HG03442 (cell line): ENCODE data around the gene UGT1A5.
"Not testable (repeated sequence)": the region's sequence is repeated elsewhere in the genome, so short reads cannot be mapped to it uniquely, and the experiment has no call there.

ENCODE experiments used
- ATAC-seq: cut with Tn5 transposase; IDR thresholded peaks from one replicate; pipeline ENCODE4 v1.9.1; 2021; ENCODE audit warnings: mild to moderate bottlenecking, moderate library complexity; ENCODE audit not compliant: unreplicated experiment

UGT1A5 gene

DNA sequence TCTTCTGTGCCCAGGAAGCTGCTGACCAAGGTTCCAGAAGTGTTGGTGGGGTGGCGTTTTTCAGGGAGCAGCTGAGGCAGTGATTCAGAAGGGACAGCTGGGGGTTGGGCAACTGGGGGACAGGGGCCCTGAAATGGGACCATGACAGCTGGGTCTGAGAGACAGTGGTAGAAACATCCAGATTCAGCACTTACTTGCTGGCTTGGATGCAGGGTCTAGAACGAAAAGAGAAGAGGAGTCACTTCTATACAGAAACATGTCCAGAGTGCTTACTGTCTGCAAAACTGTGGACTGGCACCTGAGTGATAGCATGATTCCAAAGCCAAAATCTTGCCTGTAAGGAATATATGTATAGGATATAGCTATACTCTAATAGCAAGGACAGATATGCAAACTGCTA is 33.1 kb downstream of the UGT1A5 start:
- ATAC-seq, result not testable (repeated sequence)

GRCh38 chr2:233746475-233747282 is 34.0 kb downstream of the UGT1A5 start:
- no peak for ATAC-seq

DNA sequence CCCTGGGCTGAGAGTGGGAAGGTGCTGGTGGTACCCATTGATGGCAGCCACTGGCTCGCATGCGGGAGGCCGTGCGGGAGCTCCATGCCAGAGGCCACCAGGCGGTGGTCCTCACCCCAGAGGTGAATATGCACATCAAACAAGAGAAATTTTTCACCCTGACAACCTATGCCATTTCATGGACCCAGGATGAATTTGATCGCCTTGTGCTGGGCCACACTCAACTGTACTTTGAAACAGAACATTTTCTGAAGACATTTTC is 34.5 kb downstream of the UGT1A5 start:
- no peak for ATAC-seq

- ATAC-seq, result not testable (repeated sequence)
Observed at GRCh38 chr2:233750689-233751088, 38.0 kb downstream of the UGT1A5 start.

DNA sequence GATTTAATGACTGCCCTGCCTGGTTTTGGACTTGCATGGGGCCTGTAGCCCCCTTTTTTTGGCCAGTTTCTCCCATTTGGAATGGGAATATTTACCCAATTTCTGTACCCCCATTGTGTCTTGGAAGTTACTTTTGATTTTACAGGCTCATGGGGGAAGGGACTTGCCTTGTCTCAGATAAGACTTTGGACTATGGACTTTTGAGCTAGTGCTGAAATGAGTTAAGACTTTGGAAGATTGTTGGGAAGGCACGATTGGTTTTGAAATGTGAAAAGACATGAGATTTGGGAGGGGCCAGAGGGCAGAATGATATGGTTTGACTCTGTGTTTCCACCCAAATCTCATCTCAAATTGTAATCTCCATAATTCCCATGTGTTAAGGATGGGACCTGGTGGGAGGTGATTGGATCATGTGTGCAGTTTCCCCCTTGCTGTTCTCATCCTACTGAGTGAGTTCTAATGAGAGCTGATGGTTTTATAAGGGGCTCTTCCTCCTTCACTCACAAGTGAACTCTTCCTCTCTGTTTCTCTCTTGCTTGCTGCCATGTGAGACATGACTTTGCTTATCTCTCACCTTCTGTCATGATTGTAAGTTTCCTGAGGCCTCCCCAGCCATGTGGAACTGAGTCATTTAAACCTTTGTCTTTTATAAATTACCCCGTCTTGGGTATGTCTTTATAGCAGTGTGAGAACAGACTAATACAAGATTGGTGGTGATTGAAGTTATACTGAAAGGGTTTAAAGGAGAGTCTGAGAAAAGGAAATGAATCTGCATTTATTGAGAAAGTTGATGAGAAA is 38.7 kb downstream of the UGT1A5 start:
- ATAC-seq, result not testable (repeated sequence)

DNA sequence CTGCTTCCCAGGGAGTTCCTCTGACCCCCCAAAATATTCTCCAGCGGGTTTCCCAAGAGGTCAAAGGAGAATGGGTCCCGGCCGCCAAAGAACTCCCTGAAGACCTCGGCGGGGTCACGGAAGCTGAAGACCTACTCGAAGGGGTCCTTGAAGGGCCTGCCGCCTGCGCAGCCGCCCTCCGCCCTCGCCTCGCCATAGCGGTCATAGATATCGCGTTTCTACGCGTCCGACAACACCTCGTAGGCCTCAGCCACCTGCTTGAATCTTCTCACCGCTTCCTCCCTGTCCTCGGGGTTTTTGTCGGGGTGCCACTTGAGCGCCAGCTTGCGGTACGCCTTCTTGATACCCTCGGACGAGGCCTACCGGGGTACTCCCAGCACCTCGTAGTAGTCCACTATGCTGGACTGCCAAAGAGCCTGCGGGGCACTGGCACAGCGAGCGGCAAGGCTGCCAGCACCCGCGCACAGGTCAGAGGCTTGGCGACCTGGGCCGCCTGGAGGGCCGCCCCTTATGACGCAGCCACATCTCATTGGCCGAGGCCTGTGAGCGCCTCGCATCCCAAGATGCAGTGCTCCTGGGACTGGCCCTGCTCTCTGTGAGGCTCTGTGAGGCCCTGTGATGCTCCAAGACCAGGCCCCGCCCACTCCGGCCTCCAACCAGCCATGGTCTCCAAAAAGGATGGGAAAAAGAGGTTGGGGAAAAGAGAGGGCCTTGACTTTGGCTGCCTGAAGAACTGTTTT is 42.3 kb downstream of the UGT1A5 start:
- ATAC-seq, result no peak

GRCh38 chr2:233756429-233757081 is 43.8 kb downstream of the UGT1A5 start:
- no peak for ATAC-seq

- ATAC-seq, result no peak
Observed at GRCh38 chr2:233758141-233758540, 45.4 kb downstream of the UGT1A5 start.

- ATAC-seq, result no peak
Observed at GRCh38 chr2:233758849-233759248, 46.1 kb downstream of the UGT1A5 start.

DNA sequence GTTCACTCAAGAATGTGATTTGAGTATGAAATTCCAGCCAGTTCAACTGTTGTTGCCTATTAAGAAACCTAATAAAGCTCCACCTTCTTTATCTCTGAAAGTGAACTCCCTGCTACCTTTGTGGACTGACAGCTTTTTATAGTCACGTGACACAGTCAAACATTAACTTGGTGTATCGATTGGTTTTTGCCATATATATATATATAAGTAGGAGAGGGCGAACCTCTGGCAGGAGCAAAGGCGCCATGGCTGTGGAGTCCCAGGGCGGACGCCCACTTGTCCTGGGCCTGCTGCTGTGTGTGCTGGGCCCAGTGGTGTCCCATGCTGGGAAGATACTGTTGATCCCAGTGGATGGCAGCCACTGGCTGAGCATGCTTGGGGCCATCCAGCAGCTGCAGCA is 47.3 kb downstream of the UGT1A5 start, which contains the start of gene UGT1A1:
Gene UGT1A1, plus strand, starts transcription at position 228 of the 400 bp plus-strand sequence. Its CDS starts 18 bp downstream, at position 246.
- no peak for ATAC-seq

- no peak for ATAC-seq
Observed at GRCh38 chr2:233761040-233761769, 48.5 kb downstream of the UGT1A5 start.

DNA sequence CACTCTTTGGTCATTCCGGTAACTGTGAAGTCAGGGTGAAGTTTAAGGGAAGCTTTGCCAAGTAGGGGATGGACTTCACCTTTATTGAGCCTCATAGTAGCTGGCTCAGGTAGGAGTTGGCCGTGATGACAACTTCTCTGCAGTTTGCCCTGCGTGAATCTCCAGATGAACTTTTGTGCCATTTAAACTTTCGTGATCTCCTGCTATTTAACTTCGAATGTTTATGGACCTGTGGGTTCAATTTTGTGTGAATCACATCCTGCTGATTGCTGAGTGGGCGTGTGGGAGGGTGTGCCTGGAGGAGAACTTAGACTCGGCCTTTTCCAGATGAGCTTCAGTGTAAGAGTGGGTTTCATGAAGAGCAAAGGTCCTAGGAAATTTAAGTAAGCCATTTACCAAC is 51.6 kb downstream of the UGT1A5 start:
- no peak for ATAC-seq

DNA sequence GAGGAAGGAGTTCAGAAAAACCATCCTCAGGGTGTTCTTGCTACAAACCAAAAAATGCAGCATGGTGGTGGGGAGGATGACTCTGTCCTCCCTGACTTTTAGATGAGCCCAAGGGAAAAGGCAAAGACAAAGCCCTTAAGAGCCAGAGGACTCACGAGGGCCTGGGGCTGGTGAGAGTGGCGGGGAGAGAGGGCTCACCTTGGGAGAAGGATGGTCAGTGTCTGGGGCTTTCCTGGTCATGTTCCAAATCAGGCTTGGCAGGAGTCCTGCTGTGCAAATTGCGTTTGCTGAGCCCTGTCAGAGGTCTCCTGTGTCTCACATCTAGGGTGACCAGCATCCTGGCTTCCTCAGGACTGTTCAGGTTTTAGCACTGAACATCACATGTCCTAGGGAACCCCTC is 52.1 kb downstream of the UGT1A5 start:
- no peak for ATAC-seq

DNA sequence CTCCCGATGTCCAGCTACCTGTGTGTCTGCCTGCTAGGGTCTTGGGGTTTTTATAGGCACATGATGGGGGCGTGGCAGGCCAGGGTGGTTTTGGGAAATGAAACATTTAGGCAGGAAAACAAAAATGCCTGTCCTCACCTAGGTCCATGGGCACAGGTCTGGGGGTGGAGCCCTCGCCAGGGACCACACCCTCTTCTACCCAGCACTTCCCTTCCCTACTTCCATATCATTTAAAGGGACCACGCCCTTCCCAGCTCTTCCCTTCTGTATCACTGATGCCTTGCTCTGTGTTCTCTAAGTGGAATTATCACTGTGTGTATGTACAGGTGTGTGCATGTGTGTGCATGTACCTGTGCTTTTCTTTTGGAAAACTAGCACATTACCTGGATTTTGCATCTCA is 53.7 kb downstream of the UGT1A5 start:
- no peak for ATAC-seq

DNA sequence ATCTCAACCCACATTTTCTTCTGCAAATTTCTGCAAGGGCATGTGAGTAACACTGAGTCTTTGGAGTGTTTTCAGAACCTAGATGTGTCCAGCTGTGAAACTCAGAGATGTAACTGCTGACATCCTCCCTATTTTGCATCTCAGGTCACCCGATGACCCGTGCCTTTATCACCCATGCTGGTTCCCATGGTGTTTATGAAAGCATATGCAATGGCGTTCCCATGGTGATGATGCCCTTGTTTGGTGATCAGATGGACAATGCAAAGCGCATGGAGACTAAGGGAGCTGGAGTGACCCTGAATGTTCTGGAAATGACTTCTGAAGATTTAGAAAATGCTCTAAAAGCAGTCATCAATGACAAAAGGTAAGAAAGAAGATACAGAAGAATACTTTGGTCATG is 55.4 kb downstream of the UGT1A5 start:
- no peak for ATAC-seq

- ATAC-seq, result no peak
Observed at GRCh38 chr2:233769260-233769659, 56.6 kb downstream of the UGT1A5 start.

GRCh38 chr2:233772153-233772552 is 59.4 kb downstream of the UGT1A5 start:
- ATAC-seq, result no peak

DNA sequence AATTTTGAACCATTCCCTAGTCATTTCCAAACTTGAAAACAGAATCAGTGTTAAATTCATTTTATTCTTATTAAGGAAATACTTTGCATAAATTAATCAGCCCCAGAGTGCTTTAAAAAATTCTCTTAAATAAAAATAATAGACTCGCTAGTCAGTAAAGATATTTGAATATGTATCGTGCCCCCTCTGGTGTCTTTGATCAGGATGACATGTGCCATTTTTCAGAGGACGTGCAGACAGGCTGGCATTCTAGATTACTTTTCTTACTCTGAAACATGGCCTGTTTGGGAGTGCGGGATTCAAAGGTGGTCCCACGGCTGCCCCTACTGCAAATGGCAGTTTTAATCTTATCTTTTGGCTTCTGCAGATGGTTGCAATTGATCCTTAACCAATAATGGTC is 59.9 kb downstream of the UGT1A5 start:
- no peak for ATAC-seq

DNA sequence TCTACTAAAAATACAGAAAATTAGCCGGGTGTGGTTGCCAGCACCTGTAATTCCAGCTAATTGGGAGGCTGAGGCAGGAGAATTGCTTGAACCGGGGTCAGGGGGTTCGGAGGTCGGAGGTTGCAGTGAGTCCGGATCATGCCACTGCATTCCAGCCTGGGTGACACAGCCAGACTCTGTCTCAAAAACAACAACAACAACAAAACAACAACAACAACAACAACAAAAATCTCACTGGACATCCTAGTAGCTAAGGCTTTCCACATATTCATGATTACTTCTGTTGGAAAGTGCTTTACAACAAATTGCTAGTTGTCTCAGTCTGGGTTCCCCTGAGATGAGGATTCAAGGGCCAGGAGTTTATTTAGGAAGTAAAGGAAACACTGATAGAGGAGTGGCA is 61.1 kb downstream of the UGT1A5 start:
- ATAC-seq, result no peak

DNA sequence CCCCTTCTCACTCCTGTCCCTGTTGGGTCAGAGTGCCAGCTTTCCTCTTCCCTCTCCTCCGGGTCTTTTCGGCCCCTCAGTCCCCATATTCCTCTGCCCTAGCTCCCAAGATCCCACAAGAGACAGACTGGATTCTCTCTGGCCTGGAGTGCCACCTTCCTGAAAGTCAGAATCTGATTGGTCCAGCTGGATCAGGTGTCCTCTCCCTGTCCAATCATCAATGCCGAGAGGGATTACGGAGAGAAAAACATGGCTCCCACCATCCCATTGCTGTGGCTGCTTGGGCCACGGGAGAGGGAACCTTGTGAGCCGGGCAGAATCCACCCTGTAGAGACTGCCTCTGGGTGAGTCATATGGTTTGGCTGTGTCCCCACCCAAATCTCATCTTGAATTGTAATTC is 62.7 kb downstream of the UGT1A5 start:
- ATAC-seq, result no peak
